ENCODE measurements around the gene NRBF2. TPM values are rescaled to one million over a fixed set of nuclear protein-coding genes. Genes with fewer than 3 reads are reported as not detected.

The NRBF2 gene
- total and polyA plus RNA-seq, 12 donors, result 3.5 to 18.2 (median 10.2) TPM

DNA sequence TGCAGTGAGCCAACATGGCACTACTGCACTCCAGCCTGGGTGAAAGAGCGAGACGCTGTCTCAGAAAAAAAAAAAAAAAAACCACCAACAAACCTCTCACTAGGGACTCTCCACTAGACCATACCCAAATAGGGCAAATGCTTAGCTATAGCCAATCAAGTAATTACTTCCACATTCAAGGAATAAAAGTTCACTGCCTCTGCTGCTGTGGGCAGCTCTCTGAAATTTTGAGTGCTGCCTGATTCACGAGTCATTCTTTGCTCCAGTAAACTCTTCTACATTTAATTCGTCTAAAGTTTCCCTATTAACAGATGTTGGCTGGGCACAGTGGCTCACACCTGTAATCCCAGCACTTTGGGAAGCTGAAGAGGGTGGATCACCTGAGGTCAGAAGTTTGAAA is 4.7 kb upstream of the NRBF2 start:
- intact Hi-C loops (cut with DNase I), result no loop called here
- Histone ChIP-seq H3K9me3 (no peaks in the 10 kb centered on the region), H3K36me3 (no peaks in the 10 kb centered on the region), H3K4me3 (no peak overlapping the region), H3K27me3 (no peaks in the 10 kb centered on the region), H3K27ac (no peak overlapping the region), H3K4me1 (peaks cover 0 to 7% (median 0%) of the 10 kb centered on the region in 9 donors)
- no peak for DNase-seq
- 86 to 87% methylated on average over 4 of the region's 4 CpGs for WGBS, 2 donors
- no peak for ATAC-seq
- TF ChIP-seq, protein P1, sequence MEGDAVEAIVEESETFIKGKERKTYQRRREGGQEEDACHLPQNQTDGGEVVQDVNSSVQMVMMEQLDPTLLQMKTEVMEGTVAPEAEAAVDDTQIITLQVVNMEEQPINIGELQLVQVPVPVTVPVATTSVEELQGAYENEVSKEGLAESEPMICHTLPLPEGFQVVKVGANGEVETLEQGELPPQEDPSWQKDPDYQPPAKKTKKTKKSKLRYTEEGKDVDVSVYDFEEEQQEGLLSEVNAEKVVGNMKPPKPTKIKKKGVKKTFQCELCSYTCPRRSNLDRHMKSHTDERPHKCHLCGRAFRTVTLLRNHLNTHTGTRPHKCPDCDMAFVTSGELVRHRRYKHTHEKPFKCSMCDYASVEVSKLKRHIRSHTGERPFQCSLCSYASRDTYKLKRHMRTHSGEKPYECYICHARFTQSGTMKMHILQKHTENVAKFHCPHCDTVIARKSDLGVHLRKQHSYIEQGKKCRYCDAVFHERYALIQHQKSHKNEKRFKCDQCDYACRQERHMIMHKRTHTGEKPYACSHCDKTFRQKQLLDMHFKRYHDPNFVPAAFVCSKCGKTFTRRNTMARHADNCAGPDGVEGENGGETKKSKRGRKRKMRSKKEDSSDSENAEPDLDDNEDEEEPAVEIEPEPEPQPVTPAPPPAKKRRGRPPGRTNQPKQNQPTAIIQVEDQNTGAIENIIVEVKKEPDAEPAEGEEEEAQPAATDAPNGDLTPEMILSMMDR (IDR thresholded peaks at IDR 0.05), result no peak

DNA sequence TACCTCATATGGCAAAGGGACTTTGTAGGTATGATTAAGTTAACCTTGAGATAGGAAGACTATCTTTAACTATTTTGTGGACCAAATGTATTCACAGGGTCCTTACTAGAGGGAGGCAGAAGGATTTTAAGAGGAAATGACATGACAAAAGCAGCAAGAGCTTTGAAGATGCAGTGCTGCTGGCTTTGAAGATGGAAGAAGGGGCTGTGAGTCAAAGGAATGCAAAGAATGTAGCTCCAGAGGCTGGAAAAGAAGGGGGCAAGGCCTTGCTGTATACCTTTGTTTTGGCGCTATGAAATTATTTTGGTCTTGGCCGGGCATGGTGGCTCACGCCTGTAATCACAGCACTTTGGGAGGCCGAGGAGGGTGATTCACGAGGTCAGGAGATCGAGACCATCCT is 3.2 kb upstream of the NRBF2 start:
- intact Hi-C loops (cut with DNase I), result loop anchor here in 1 of 10 donors (1.0 kb wide), 1 partner anchor 10 kb away; no protein-coding TSS in a partner anchor
- 80 to 82% methylated on average over 6 of the region's 6 CpGs for WGBS, 2 donors
- TF ChIP-seq, protein P1 (IDR thresholded peaks at IDR 0.05), result no peak
- DNase-seq (no peak), ATAC-seq (no peak)
- peaks cover 0 to 16% (median 10%) of the 10 kb centered on the region in 9 donors for H3K4me1 ChIP-seq
- H3K36me3 ChIP-seq, result no peaks in the 10 kb centered on the region
- no peak overlapping the region for H3K4me3 ChIP-seq
- H3K27ac ChIP-seq, result no peak overlapping the region
- no peaks in the 10 kb centered on the region for H3K27me3 ChIP-seq
- no peaks in the 10 kb centered on the region for H3K9me3 ChIP-seq

DNA sequence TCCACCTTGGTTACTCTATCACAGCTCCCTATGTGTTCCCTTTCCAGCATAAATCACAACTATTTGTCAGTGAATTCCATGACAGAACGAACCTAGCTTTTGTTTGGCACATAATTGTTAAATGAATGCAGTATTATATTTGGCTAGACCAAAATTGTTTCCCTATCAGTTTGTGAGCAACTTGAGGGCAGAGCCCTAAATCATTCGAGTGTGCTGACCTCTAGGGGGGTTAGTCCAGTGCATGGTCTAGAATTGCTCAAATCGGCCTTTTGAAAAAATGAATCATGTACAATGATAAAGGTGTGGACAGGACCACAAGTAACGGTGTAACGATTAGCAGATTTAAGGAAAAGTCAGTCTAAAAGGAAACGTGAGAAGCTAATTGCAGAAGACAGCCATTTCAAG is 475 bp upstream of the NRBF2 start:
- ATAC-seq, result peak in 4 of 8 donors; percentile 0 to 9 (median 4)
- Histone ChIP-seq H3K4me3 (peak overlapping the region; percentile 77 to 99 (median 94)), H3K36me3 (peaks cover 0 to 5% (median 0%) of the 10 kb centered on the region in 9 donors), H3K9me3 (no peaks in the 10 kb centered on the region), H3K4me1 (peaks cover 0 to 43% (median 37%) of the 10 kb centered on the region in 9 donors), H3K27ac (peak overlapping the region in 9 of 10 donors; percentile 88 to 98 (median 94)), H3K27me3 (no peaks in the 10 kb centered on the region)
- intact Hi-C loops (cut with DNase I), result loop anchor here in 2 of 10 donors (1.0 to 2.0 kb wide), 2 partner anchors 17 to 18 kb away; no protein-coding TSS in a partner anchor
- WGBS, 2 donors, result 59 to 63% methylated on average over 6 of the region's 6 CpGs
- TF ChIP-seq, protein P1 (IDR thresholded peaks at IDR 0.05), result peak in 2 of 9 donors; percentile 4 to 6
- no peak for DNase-seq

DNA sequence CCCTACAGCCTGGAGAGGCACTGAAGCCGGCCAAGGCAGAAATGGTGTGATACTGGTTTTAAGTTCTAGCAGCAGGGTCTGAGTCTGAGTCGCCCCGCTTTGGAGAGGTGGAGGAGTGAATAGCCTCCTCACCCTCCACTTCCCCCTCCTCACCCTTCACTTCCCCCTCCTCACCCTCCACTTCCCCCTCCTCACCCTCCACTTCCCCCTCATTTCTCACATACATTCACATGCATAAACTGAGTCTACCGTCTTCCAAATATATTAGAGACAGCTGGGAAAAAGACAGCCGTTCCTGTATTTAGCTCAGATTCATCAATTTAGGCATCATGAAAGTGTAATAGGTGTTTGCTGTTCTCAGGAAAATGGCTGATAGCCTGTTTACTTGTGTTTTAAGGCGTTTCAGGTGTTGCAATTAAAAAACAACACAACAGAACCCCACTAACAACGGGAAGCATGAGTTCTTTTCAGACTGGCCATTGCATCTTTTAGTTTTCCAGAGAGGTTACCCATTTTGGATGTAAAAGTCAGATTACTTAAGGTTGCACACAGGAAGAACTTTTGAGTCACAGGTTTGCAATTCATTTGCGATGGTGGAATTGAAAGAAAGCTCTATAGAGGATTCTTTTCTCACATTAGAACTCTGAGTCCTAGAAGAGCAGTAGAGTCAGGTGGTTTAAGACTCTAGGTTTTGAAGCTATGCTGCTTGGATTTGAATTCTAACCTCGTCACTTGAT is 861 bp downstream of the NRBF2 start:
- intact Hi-C loops (cut with DNase I), result loop anchor here in 2 of 10 donors (1.0 to 2.0 kb wide), 2 partner anchors 19 kb away; no protein-coding TSS in a partner anchor
- H3K36me3 ChIP-seq, result peaks cover 0 to 5% (median 0%) of the 10 kb centered on the region in 9 donors
- ATAC-seq (no peak), DNase-seq (no peak)
- H3K4me3 ChIP-seq, result peak overlapping the region; percentile 77 to 99 (median 94)
- H3K27me3 ChIP-seq, result no peaks in the 10 kb centered on the region
- peak overlapping the region; percentile 73 to 98 (median 93) for H3K27ac ChIP-seq
- TF ChIP-seq, protein P1 (IDR thresholded peaks at IDR 0.05), result no peak
- no peaks in the 10 kb centered on the region for H3K9me3 ChIP-seq
- H3K4me1 ChIP-seq, result peaks cover 0 to 43% (median 38%) of the 10 kb centered on the region in 9 donors
- WGBS, 2 donors, result 14 to 15% methylated on average over 9 of the region's 9 CpGs
